Upper lobe of right lung (tissue), 1 donor: ENCODE results near the gene PSMD6. TPM values are rescaled to one million over a fixed set of nuclear protein-coding genes. Genes with fewer than 3 reads are reported as not detected.

Source experiments
- ATAC-seq: fragments of 200-7000 bp; cut with Tn5 transposase; one replicate; pipeline ENCODE4 v1.9.1; 2020; ENCODE audit warnings: mild to moderate bottlenecking, moderate library complexity
- DNase-seq: peaks from one replicate; pipeline ENCODE4 v3.0.0-alpha.2; 2020
- H3K27ac ChIP-seq: fragments of 200-600 bp; one replicate; pipeline ENCODE4 v1.8.0; 2022
- H3K27me3 ChIP-seq: fragments of 200-600 bp; one replicate; pipeline ENCODE4 v1.8.0; 2022; ENCODE audit warnings: mild to moderate bottlenecking
- H3K36me3 ChIP-seq: fragments of 200-600 bp; one replicate; pipeline ENCODE4 v1.8.0; 2022
- H3K4me1 ChIP-seq: fragments of 200-600 bp; one replicate; pipeline ENCODE4 v1.8.0; 2022
- H3K4me3 ChIP-seq: fragments of 200-600 bp; one replicate; pipeline ENCODE4 v1.8.0; 2022; ENCODE audit warnings: mild to moderate bottlenecking
- H3K9me3 ChIP-seq: fragments of 200-600 bp; one replicate; pipeline ENCODE4 v1.8.0; 2022
- intact Hi-C: fragments of 100-400 bp; cut with DNase I; formaldehyde crosslinking; loops from one replicate; pipeline ENCODE4 v1.11.0; 2022
- total RNA-seq: library from RNA; stranded (reverse); fragmentation: NEBNext Ultra II Directional; extraction: Animal tissue kit (Norgen Biotek cat#: 25700); gene quantifications from one replicate; pipeline ENCODE4 v1.2.1, GENCODE V29; 2021
- TF ChIP-seq, protein P1 (sequence below): fragments of 200-600 bp; IDR thresholded peaks from one replicate; pipeline ENCODE4 v1.8.0; 2022; ENCODE audit warnings: antibody characterized with exemption
- donor health status: DM: no; HTN: yes; CAD: no; lungs with severe emphysema.

The PSMD6 gene
- total RNA-seq, 1 donor from 2014 or later = 52.2 TPM

DNA sequence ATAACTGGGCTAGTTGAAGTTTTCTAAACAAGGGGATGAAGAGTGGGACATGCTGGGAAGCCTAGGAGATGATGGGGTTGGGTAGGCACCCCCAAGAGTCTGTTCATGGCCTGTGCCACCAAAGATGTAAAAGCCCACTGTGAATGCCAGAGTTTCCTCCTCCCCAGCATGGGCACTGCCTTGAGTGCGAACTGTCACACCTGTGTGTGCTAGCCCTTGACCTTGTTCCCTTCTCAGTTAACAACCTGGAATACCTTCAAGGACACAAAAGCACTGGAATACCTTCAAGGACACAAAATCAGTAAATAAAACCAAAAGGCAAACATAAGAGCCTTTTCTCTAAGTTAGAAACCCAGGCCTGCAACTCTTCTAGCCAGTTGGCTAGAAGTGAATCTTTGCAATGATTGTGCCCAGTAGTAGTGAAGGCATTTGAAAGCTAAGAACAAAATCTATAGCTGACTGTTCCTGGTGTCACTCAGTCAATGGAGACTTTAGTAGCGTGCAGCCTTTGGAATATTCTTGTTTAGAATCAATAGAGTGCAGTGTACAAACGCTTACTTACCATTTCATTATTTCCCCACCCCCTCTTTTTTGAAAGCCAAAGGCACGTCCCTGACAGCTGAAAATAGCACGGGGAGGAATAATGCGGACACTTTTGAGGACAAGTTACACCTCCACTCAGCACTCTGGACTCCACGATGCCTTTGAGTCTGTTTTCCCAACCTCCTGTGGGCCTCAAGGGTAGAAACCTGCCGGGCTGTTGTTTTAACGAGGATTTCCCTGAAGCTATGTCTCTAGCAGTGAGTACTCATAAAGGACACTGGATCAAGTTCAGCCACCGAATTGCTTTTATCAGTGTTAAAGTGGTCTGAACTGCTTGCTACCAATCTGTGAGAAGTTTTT is 24.2 kb downstream of the PSMD6 start:
- Histone ChIP-seq H3K4me1 (no peaks in the 10 kb centered on the region), H3K9me3 (no peaks in the 10 kb centered on the region), H3K27me3 (no peaks in the 10 kb centered on the region), H3K4me3 (no peak overlapping the region), H3K36me3 (peaks cover 92% of the 10 kb centered on the region), H3K27ac (no peak overlapping the region)
- ATAC-seq (no peak), DNase-seq (no peak)
- intact Hi-C loops = no loop called here
- TF ChIP-seq, protein P1, sequence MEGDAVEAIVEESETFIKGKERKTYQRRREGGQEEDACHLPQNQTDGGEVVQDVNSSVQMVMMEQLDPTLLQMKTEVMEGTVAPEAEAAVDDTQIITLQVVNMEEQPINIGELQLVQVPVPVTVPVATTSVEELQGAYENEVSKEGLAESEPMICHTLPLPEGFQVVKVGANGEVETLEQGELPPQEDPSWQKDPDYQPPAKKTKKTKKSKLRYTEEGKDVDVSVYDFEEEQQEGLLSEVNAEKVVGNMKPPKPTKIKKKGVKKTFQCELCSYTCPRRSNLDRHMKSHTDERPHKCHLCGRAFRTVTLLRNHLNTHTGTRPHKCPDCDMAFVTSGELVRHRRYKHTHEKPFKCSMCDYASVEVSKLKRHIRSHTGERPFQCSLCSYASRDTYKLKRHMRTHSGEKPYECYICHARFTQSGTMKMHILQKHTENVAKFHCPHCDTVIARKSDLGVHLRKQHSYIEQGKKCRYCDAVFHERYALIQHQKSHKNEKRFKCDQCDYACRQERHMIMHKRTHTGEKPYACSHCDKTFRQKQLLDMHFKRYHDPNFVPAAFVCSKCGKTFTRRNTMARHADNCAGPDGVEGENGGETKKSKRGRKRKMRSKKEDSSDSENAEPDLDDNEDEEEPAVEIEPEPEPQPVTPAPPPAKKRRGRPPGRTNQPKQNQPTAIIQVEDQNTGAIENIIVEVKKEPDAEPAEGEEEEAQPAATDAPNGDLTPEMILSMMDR = no peak

DNA sequence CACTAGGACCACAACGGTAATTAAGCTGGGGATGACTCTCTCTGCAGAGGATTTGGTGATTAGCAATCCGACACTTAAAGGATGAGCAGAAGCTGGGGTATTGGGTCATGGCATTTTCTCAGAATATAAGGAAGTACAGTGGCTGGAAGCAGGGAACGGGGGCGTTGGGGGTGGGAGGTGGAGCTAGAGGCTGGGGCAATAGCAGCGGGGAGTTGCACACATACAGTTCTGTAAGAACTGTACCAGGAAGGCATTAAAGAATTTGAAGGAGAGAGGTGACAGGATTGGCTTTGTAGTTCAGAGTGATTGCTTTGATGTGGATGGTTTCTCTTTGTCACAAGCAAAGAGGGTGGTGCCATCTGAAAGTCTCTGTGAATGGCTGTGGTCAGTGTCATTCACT is 28.2 kb downstream of the PSMD6 start:
- intact Hi-C loops = no loop called here
- Histone ChIP-seq H3K4me1 (peaks cover 5% of the 10 kb centered on the region), H3K27ac (no peak overlapping the region), H3K4me3 (no peak overlapping the region), H3K27me3 (no peaks in the 10 kb centered on the region), H3K9me3 (no peaks in the 10 kb centered on the region), H3K36me3 (peaks cover 83% of the 10 kb centered on the region)
- peak; percentile 84 for DNase-seq
- TF ChIP-seq, protein P1 = no peak
- ATAC-seq = peak; percentile 80

DNA sequence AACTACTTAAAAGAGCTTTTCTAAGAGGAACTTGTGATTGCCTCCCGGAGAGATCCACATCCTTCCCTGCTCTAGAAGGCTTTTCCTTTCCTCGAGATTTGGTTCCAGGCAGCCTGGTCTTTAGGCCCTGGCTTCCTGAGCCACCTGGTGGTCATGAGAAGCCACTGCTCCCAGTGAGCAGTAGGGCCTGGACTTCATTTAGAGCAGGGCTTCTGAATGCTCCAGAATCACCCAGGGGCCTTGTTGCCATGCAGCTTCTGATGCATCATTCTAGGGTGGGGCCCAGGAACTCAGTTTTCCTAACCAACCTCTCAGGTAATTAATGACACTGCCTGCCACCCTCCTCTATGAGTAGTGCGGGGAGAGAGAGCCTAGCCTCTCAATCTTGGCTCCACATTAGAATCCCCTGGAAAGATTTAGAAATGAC is 29.6 kb downstream of the PSMD6 start:
- Histone ChIP-seq H3K36me3 (peaks cover 83% of the 10 kb centered on the region), H3K4me1 (peaks cover 5% of the 10 kb centered on the region), H3K27ac (no peak overlapping the region), H3K9me3 (no peaks in the 10 kb centered on the region), H3K4me3 (no peak overlapping the region), H3K27me3 (no peaks in the 10 kb centered on the region)
- ATAC-seq (peak; percentile 95), DNase-seq (peak; percentile 73)
- intact Hi-C loops = no loop called here
- TF ChIP-seq, protein P1 = peak; percentile 94

- no peak for ATAC-seq
- Histone ChIP-seq H3K36me3 (peaks cover 85% of the 10 kb centered on the region), H3K4me1 (peaks cover 5% of the 10 kb centered on the region), H3K27me3 (no peaks in the 10 kb centered on the region), H3K9me3 (no peaks in the 10 kb centered on the region), H3K4me3 (no peak overlapping the region), H3K27ac (no peak overlapping the region)
- intact Hi-C loops = no loop called here
- TF ChIP-seq, protein P1 = no peak
- no peak for DNase-seq
These were observed 30.6 kb downstream of the PSMD6 start for GRCh38 chr3:63992516-63993209.

DNA sequence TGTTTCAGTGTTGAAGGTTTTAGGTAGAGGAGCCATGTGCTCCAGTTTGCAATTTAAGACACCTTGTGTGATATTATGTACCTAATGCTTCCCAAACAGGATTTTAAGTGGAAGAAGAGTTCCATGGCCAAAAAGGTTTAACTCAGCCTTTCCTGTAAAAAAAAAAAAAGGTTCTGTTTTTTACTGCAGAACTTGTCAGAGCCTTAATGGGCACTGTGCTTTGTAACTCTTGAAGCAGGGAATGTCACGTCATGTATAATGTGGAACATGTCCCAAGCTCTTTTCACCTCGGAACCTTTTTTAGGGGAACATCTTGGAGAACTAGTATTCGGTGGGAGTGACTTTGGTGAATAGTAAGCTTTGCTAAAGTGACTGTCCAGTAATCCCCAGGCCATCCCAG is 31.6 kb downstream of the PSMD6 start:
- Histone ChIP-seq H3K36me3 (peaks cover 85% of the 10 kb centered on the region), H3K4me1 (peaks cover 5% of the 10 kb centered on the region), H3K27ac (no peak overlapping the region), H3K4me3 (no peak overlapping the region), H3K9me3 (no peaks in the 10 kb centered on the region), H3K27me3 (no peaks in the 10 kb centered on the region)
- intact Hi-C loops = no loop called here
- TF ChIP-seq, protein P1 = no peak
- no peak for ATAC-seq
- no peak for DNase-seq
